Muscle of leg (tissue), 11 donors: Measurements from ENCODE around the gene SLC35E2B. TPM values are rescaled to one million over a fixed set of nuclear protein-coding genes. Genes with fewer than 3 reads are reported as not detected.
"Not testable (repeated sequence)": the region's sequence is repeated elsewhere in the genome, so short reads cannot be mapped to it uniquely, and the experiment has no call there.

Experiments used
- DNase-seq: peaks from one replicate; pipeline ENCODE4 v3.0.0; 2013
- H3K27ac ChIP-seq: one replicate; pipeline ENCODE4 v1.5.1; 2013; ENCODE audit warnings: mild to moderate bottlenecking, low read length, control low read depth
- H3K27me3 ChIP-seq: one replicate; pipeline ENCODE4 v1.6.1; 2013; ENCODE audit warnings: low read length; ENCODE audit not compliant: control insufficient read depth, insufficient read depth
- H3K36me3 ChIP-seq: one replicate; pipeline ENCODE4 v1.6.1; 2013; ENCODE audit warnings: low read length; ENCODE audit not compliant: control insufficient read depth, insufficient read depth
- H3K4me1 ChIP-seq: one replicate; pipeline ENCODE4 v1.6.1; 2013; ENCODE audit warnings: low read length; ENCODE audit not compliant: control insufficient read depth, insufficient read depth
- H3K4me3 ChIP-seq: one replicate; pipeline ENCODE4 v1.5.1; 2013; ENCODE audit warnings: low read length, control low read depth
- H3K9me3 ChIP-seq: replicated peaks from 2 replicates; pipeline ENCODE4 v1.6.1; 2013; ENCODE audit warnings: low read depth, low read length; ENCODE audit not compliant: control insufficient read depth
- WGBS: methylation state at CpG from one replicate; pipeline ENCODE4 v1.1.5; 2013; ENCODE audit warnings: missing lambda C conversion rate; ENCODE audit not compliant: insufficient coverage; 5-methylcytosine and 5-hydroxymethylcytosine counted together
- polyA plus RNA-seq, 8 donors: library from polyadenylated mRNA; unstranded; fragments of 120-200 nt; gene quantifications; one replicate each; pipeline versions ENCODE4 v1.2.1 to v1.2.3, GENCODE V29; 2013; ENCODE audit warnings: inconsistent platforms in 1 of 8, low replicate concordance in 1 of 8; ENCODE audit not compliant: insufficient read length in 8 of 8, insufficient read depth in 1 of 8
- total RNA-seq: library from RNA; stranded (reverse); fragments of 120-200 nt; gene quantifications from one replicate; pipeline ENCODE4 v1.2.4, GENCODE V29; 2013

Gene SLC35E2B
- total and polyA plus RNA-seq, 9 donors: 27.4 to 56.9 (median 48.1) TPM

- not testable (repeated sequence) for H3K4me1 ChIP-seq, DNase-seq, H3K27me3 ChIP-seq, H3K9me3 ChIP-seq, H3K27ac ChIP-seq, H3K4me3 ChIP-seq
- peaks cover 22% of the 10 kb centered on the region for H3K36me3 ChIP-seq
- 96% methylated on average over 8 of the region's 16 CpGs for WGBS
These were observed 53.2 kb downstream of the SLC35E2B start for GRCh38 chr1:1639368-1639767.

- H3K4me3 ChIP-seq, H3K27me3 ChIP-seq, DNase-seq, H3K27ac ChIP-seq, H3K9me3 ChIP-seq, H3K4me1 ChIP-seq: not testable (repeated sequence)
- peaks cover 22% of the 10 kb centered on the region for H3K36me3 ChIP-seq
- WGBS: no CpG with 5 or more reads among the region's 13 CpGs
These were observed 54.1 kb downstream of the SLC35E2B start for GRCh38 chr1:1638528-1638927.

- not testable (repeated sequence) for H3K27ac ChIP-seq, H3K4me1 ChIP-seq, H3K9me3 ChIP-seq, H3K27me3 ChIP-seq, H3K4me3 ChIP-seq, DNase-seq
- 78% methylated on average over 3 of the region's 14 CpGs for WGBS
- H3K36me3 ChIP-seq: peaks cover 22% of the 10 kb centered on the region
These were observed 55.1 kb downstream of the SLC35E2B start for GRCh38 chr1:1637479-1637875.

GRCh38 chr1:1636621-1637478 lies 55.7 kb downstream of the SLC35E2B start:
- H3K9me3 ChIP-seq, H3K4me1 ChIP-seq, H3K4me3 ChIP-seq, DNase-seq, H3K27me3 ChIP-seq, H3K27ac ChIP-seq: not testable (repeated sequence)
- 89% methylated on average over 33 of the region's 37 CpGs for WGBS
- peaks cover 22% of the 10 kb centered on the region for H3K36me3 ChIP-seq

GRCh38 chr1:1634613-1635012 lies 58.0 kb downstream of the SLC35E2B start:
- 96% methylated on average over 7 of the region's 13 CpGs for WGBS
- H3K4me1 ChIP-seq: not testable (repeated sequence)

GRCh38 chr1:1633409-1633808 lies 59.2 kb downstream of the SLC35E2B start:
- not testable (repeated sequence) for H3K4me1 ChIP-seq, H3K9me3 ChIP-seq, DNase-seq, H3K27ac ChIP-seq, H3K4me3 ChIP-seq
- WGBS: no CpG with 5 or more reads among the region's 35 CpGs
- Histone ChIP-seq H3K27me3 (peaks cover 13% of the 10 kb centered on the region), H3K36me3 (peaks cover 16% of the 10 kb centered on the region)

More at GRCh38 chr1:1634613-1635012, 58.0 kb downstream of the SLC35E2B start:
- not testable (repeated sequence) for H3K27ac ChIP-seq, H3K4me3 ChIP-seq, H3K9me3 ChIP-seq, DNase-seq
- H3K36me3 ChIP-seq: peaks cover 21% of the 10 kb centered on the region
- peaks cover 13% of the 10 kb centered on the region for H3K27me3 ChIP-seq

- peaks cover 17% of the 10 kb centered on the region for H3K36me3 ChIP-seq
- peaks cover 8% of the 10 kb centered on the region for H3K4me1 ChIP-seq
- 1% methylated on average over 41 of the region's 48 CpGs for WGBS
- peak; percentile 79 for DNase-seq
- H3K9me3 ChIP-seq: no peaks in the 10 kb centered on the region
- peak within 1 kb of the TSS; percentile 58 for H3K4me3 ChIP-seq
- peak within 1 kb of the TSS; percentile 94 for H3K27ac ChIP-seq
- peaks cover 13% of the 10 kb centered on the region for H3K27me3 ChIP-seq
These were observed 60.7 kb downstream of the SLC35E2B start, which contains the start of gene MMP23B for GRCh38 chr1:1631782-1632420. MMP23B (plus strand) TSS chr1:1632173; CDS start chr1:1632219, 46 bp downstream.

- 2% methylated on average over 57 of the region's 79 CpGs for WGBS
These were observed 61.4 kb downstream of the SLC35E2B start for GRCh38 chr1:1630965-1631781.

GRCh38 chr1:1630191-1630964 lies 62.2 kb downstream of the SLC35E2B start:
- Histone ChIP-seq H3K9me3 (no peaks in the 10 kb centered on the region), H3K4me1 (peaks cover 8% of the 10 kb centered on the region), H3K27ac (peak overlapping the region; percentile 90), H3K36me3 (peaks cover 13% of the 10 kb centered on the region), H3K4me3 (peak overlapping the region; percentile 34), H3K27me3 (peaks cover 13% of the 10 kb centered on the region)
- under 1% methylated on average over 62 of the region's 81 CpGs for WGBS
- DNase-seq: peak; percentile 96

More at GRCh38 chr1:1630965-1631781, 61.4 kb downstream of the SLC35E2B start:
- H3K4me3 ChIP-seq: peak overlapping the region; percentile 58
- H3K9me3 ChIP-seq: no peaks in the 10 kb centered on the region
- peak overlapping the region; percentile 94 for H3K27ac ChIP-seq
- H3K27me3 ChIP-seq: peaks cover 13% of the 10 kb centered on the region
- peak; percentile 96 for DNase-seq
- H3K4me1 ChIP-seq: peaks cover 8% of the 10 kb centered on the region
- H3K36me3 ChIP-seq: peaks cover 10% of the 10 kb centered on the region
